Stimulated activated naive CD8-positive, alpha-beta T cell treated with anti-CD3 and anti-CD28 coated beads, Interleukin-15, Interleukin-2, amounts not matched to agents 100 ng/mL and 50 ng/mL, for 24 hours (primary cell): Measurements from ENCODE around the gene CDC16.

Experiments
- H3K27ac Mint-ChIP-seq: one replicate; pipeline ENCODE4 v1.8.0; 2021; ENCODE audit warnings: mild to moderate bottlenecking, mixed read lengths
- H3K27me3 Mint-ChIP-seq: one replicate; pipeline ENCODE4 v1.8.0; 2021; ENCODE audit warnings: mixed read lengths
- H3K36me3 Mint-ChIP-seq: one replicate; pipeline ENCODE4 v1.8.0; 2021; ENCODE audit warnings: low read depth, mixed read lengths
- H3K4me1 Mint-ChIP-seq: one replicate; pipeline ENCODE4 v1.8.0; 2021; ENCODE audit warnings: low read depth, mixed read lengths
- H3K4me3 Mint-ChIP-seq: one replicate; pipeline ENCODE4 v1.8.0; 2021; ENCODE audit warnings: mild to moderate bottlenecking, mixed read lengths
- H3K9me3 Mint-ChIP-seq: one replicate; pipeline ENCODE4 v1.8.0; 2021; ENCODE audit warnings: mixed read lengths

Gene CDC16

GRCh38 chr13:114264886-114265611, 30.4 kb downstream of the CDC16 start:
- H3K27me3 Mint-ChIP-seq, result no peaks in the 10 kb centered on the region
- peaks cover 61% of the 10 kb centered on the region for H3K4me1 Mint-ChIP-seq
- H3K4me3 Mint-ChIP-seq, result no peak overlapping the region
- H3K36me3 Mint-ChIP-seq, result peaks cover 80% of the 10 kb centered on the region
- H3K27ac Mint-ChIP-seq, result no peak overlapping the region
- no peaks in the 10 kb centered on the region for H3K9me3 Mint-ChIP-seq

- Mint-ChIP-seq H3K27me3 (no peaks in the 10 kb centered on the region), H3K36me3 (peaks cover 77% of the 10 kb centered on the region), H3K9me3 (no peaks in the 10 kb centered on the region), H3K4me1 (peaks cover 49% of the 10 kb centered on the region), H3K27ac (no peak overlapping the region), H3K4me3 (no peak overlapping the region)
These were observed 31.5 kb downstream of the CDC16 start for GRCh38 chr13:114266241-114266640.

- H3K36me3 Mint-ChIP-seq, result peaks cover 76% of the 10 kb centered on the region
- H3K4me1 Mint-ChIP-seq, result peaks cover 25% of the 10 kb centered on the region
These were observed 33.9 kb downstream of the CDC16 start for GRCh38 chr13:114268344-114269280.

GRCh38 chr13:114269281-114269770, 34.6 kb downstream of the CDC16 start:
- Mint-ChIP-seq H3K4me1 (peaks cover 23% of the 10 kb centered on the region), H3K9me3 (no peaks in the 10 kb centered on the region), H3K36me3 (peaks cover 76% of the 10 kb centered on the region), H3K27ac (peak overlapping the region; percentile 71), H3K27me3 (no peaks in the 10 kb centered on the region), H3K4me3 (no peak overlapping the region)

More at GRCh38 chr13:114268344-114269280, 33.9 kb downstream of the CDC16 start:
- H3K4me3 Mint-ChIP-seq, result peak overlapping the region; percentile 42
- H3K27me3 Mint-ChIP-seq, result no peaks in the 10 kb centered on the region
- peak overlapping the region; percentile 71 for H3K27ac Mint-ChIP-seq
- H3K9me3 Mint-ChIP-seq, result no peaks in the 10 kb centered on the region

- Mint-ChIP-seq H3K4me1 (peaks cover 13% of the 10 kb centered on the region), H3K36me3 (peaks cover 59% of the 10 kb centered on the region), H3K9me3 (no peaks in the 10 kb centered on the region), H3K27me3 (no peaks in the 10 kb centered on the region), H3K4me3 (no peak overlapping the region), H3K27ac (no peak overlapping the region)
These were observed 38.3 kb downstream of the CDC16 start for GRCh38 chr13:114272977-114273376.

GRCh38 chr13:114275304-114275703, 40.6 kb downstream of the CDC16 start:
- Mint-ChIP-seq H3K27ac (no peak overlapping the region), H3K4me3 (no peak overlapping the region), H3K36me3 (peaks cover 60% of the 10 kb centered on the region)

GRCh38 chr13:114279146-114279545, 44.4 kb downstream of the CDC16 start:
- Mint-ChIP-seq H3K27ac (no peak overlapping the region), H3K4me3 (no peak overlapping the region), H3K27me3 (no peaks in the 10 kb centered on the region), H3K9me3 (no peaks in the 10 kb centered on the region), H3K36me3 (peaks cover 40% of the 10 kb centered on the region), H3K4me1 (peaks cover 36% of the 10 kb centered on the region)

More at GRCh38 chr13:114275304-114275703, 40.6 kb downstream of the CDC16 start:
- H3K27me3 Mint-ChIP-seq, result no peaks in the 10 kb centered on the region
- no peaks in the 10 kb centered on the region for H3K9me3 Mint-ChIP-seq
- peaks cover 13% of the 10 kb centered on the region for H3K4me1 Mint-ChIP-seq

GRCh38 chr13:114279758-114280355, 45.2 kb downstream of the CDC16 start:
- H3K27me3 Mint-ChIP-seq, result no peaks in the 10 kb centered on the region
- H3K27ac Mint-ChIP-seq, result peak overlapping the region; percentile 94

GRCh38 chr13:114281351-114282040, 46.8 kb downstream of the CDC16 start, which contains the start of gene UPF3A:
Gene UPF3A (plus strand): TSS chr13:114281601. CDS start chr13:114281640, 39 bp downstream.
- Mint-ChIP-seq H3K27me3 (no peaks in the 10 kb centered on the region), H3K4me1 (peaks cover 48% of the 10 kb centered on the region), H3K4me3 (peak within 1 kb of the TSS; percentile 90)

More at GRCh38 chr13:114279758-114280355, 45.2 kb downstream of the CDC16 start:
- peaks cover 42% of the 10 kb centered on the region for H3K36me3 Mint-ChIP-seq
- peaks cover 39% of the 10 kb centered on the region for H3K4me1 Mint-ChIP-seq
- H3K4me3 Mint-ChIP-seq, result peak overlapping the region; percentile 85
- H3K9me3 Mint-ChIP-seq, result no peaks in the 10 kb centered on the region

GRCh38 chr13:114282041-114282670, 47.5 kb downstream of the CDC16 start:
- no peaks in the 10 kb centered on the region for H3K27me3 Mint-ChIP-seq
- H3K36me3 Mint-ChIP-seq, result peaks cover 54% of the 10 kb centered on the region
- H3K9me3 Mint-ChIP-seq, result no peaks in the 10 kb centered on the region
- H3K4me3 Mint-ChIP-seq, result peak overlapping the region; percentile 90
- peaks cover 48% of the 10 kb centered on the region for H3K4me1 Mint-ChIP-seq
- H3K27ac Mint-ChIP-seq, result peak overlapping the region; percentile 87

More at GRCh38 chr13:114281351-114282040, 46.8 kb downstream of the CDC16 start, which contains the start of gene UPF3A:
- H3K9me3 Mint-ChIP-seq, result no peaks in the 10 kb centered on the region
- peak within 1 kb of the TSS; percentile 94 for H3K27ac Mint-ChIP-seq
- peaks cover 47% of the 10 kb centered on the region for H3K36me3 Mint-ChIP-seq

- Mint-ChIP-seq H3K4me3 (peak overlapping the region; percentile 67), H3K27ac (peak overlapping the region; percentile 65), H3K4me1 (peaks cover 48% of the 10 kb centered on the region), H3K27me3 (no peaks in the 10 kb centered on the region), H3K9me3 (no peaks in the 10 kb centered on the region), H3K36me3 (peaks cover 58% of the 10 kb centered on the region)
These were observed 48.9 kb downstream of the CDC16 start for GRCh38 chr13:114283576-114283975.

GRCh38 chr13:114284680-114285079, 50.0 kb downstream of the CDC16 start:
- Mint-ChIP-seq H3K36me3 (peaks cover 63% of the 10 kb centered on the region), H3K9me3 (no peaks in the 10 kb centered on the region), H3K4me3 (no peak overlapping the region), H3K4me1 (peaks cover 40% of the 10 kb centered on the region), H3K27me3 (no peaks in the 10 kb centered on the region), H3K27ac (no peak overlapping the region)

GRCh38 chr13:114285166-114285808, 50.6 kb downstream of the CDC16 start:
- Mint-ChIP-seq H3K4me3 (no peak overlapping the region), H3K4me1 (peaks cover 34% of the 10 kb centered on the region), H3K36me3 (peaks cover 60% of the 10 kb centered on the region), H3K27ac (no peak overlapping the region), H3K27me3 (no peaks in the 10 kb centered on the region), H3K9me3 (no peaks in the 10 kb centered on the region)
